Stimulated activated naive CD8-positive, alpha-beta T cell treated with anti-CD3 and anti-CD28 coated beads, Interleukin-15, Interleukin-2, amounts not matched to agents 100 ng/mL and 50 ng/mL, for 24 hours (primary cell): ENCODE measurements around the gene NET1.

Experiments
- H3K27ac Mint-ChIP-seq: one replicate; pipeline ENCODE4 v1.8.0; 2021; ENCODE audit warnings: mild to moderate bottlenecking, mixed read lengths
- H3K27me3 Mint-ChIP-seq: one replicate; pipeline ENCODE4 v1.8.0; 2021; ENCODE audit warnings: mixed read lengths
- H3K36me3 Mint-ChIP-seq: one replicate; pipeline ENCODE4 v1.8.0; 2021; ENCODE audit warnings: low read depth, mixed read lengths
- H3K4me1 Mint-ChIP-seq: one replicate; pipeline ENCODE4 v1.8.0; 2021; ENCODE audit warnings: low read depth, mixed read lengths
- H3K4me3 Mint-ChIP-seq: one replicate; pipeline ENCODE4 v1.8.0; 2021; ENCODE audit warnings: mild to moderate bottlenecking, mixed read lengths
- H3K9me3 Mint-ChIP-seq: one replicate; pipeline ENCODE4 v1.8.0; 2021; ENCODE audit warnings: mixed read lengths

NET1 gene

GRCh38 chr10:5413012-5413938 lies 918 bp downstream of the NET1 start:
- Mint-ChIP-seq H3K36me3 (peaks cover 9% of the 10 kb centered on the region), H3K4me1 (no peaks in the 10 kb centered on the region), H3K27me3 (peaks cover 19% of the 10 kb centered on the region), H3K9me3 (peaks cover 3% of the 10 kb centered on the region), H3K27ac (no peak overlapping the region), H3K4me3 (no peak overlapping the region)

DNA sequence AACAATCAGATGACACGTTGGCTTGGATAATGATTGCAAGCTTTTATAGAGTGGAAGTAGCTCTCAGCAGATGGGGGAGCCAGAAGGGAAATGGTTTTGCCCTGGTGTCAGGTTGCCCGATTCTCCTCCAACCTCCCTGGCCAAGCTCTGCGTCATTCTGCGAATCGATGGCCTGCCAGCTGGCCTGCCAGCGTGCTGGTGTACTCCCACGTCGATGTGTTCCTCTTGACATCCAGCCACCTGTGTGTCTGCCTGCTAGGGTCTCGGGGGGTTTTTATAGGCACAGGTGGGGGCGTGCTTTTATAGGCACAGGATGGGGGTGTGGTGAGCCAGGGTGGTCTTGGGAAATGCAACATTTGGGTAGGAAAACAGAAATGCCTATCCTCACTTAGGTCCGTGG lies 4.6 kb downstream of the NET1 start:
- peaks cover 24% of the 10 kb centered on the region for H3K9me3 Mint-ChIP-seq
- H3K27me3 Mint-ChIP-seq: no peaks in the 10 kb centered on the region
- H3K27ac Mint-ChIP-seq: no peak overlapping the region
- peaks cover 22% of the 10 kb centered on the region for H3K36me3 Mint-ChIP-seq
- no peak overlapping the region for H3K4me3 Mint-ChIP-seq
- peaks cover 5% of the 10 kb centered on the region for H3K4me1 Mint-ChIP-seq

- Mint-ChIP-seq H3K36me3 (peaks cover 22% of the 10 kb centered on the region), H3K4me1 (peaks cover 9% of the 10 kb centered on the region), H3K27me3 (no peaks in the 10 kb centered on the region), H3K27ac (no peak overlapping the region), H3K4me3 (no peak overlapping the region), H3K9me3 (peaks cover 24% of the 10 kb centered on the region)
Measured at GRCh38 chr10:5418584-5418983, 6.2 kb downstream of the NET1 start.

GRCh38 chr10:5419466-5420094 lies 7.2 kb downstream of the NET1 start:
- Mint-ChIP-seq H3K27me3 (no peaks in the 10 kb centered on the region), H3K27ac (no peak overlapping the region), H3K9me3 (peaks cover 24% of the 10 kb centered on the region), H3K4me3 (no peak overlapping the region), H3K36me3 (peaks cover 22% of the 10 kb centered on the region), H3K4me1 (peaks cover 11% of the 10 kb centered on the region)

DNA sequence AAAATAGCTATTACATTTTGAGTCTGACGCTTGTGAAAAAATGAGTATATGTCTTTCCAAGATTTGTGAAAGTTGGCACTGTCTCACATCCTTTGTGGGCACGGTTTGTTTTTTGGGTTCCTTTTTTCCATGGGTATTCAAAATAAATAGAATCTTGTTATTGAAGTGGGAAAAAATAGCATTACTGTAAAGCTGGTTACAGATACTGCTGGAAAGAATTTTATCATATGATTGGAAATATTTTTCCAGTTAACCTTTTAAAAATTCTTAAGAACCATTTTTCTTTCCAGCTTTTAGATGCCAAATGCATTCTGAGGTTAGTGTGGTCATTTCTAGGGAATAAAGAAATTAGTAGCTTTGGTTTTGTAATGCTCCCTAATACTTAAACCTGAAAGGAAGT lies 11.4 kb downstream of the NET1 start:
- Mint-ChIP-seq H3K27me3 (no peaks in the 10 kb centered on the region), H3K36me3 (peaks cover 16% of the 10 kb centered on the region), H3K27ac (no peak overlapping the region), H3K4me3 (no peak overlapping the region), H3K9me3 (peaks cover 15% of the 10 kb centered on the region), H3K4me1 (peaks cover 11% of the 10 kb centered on the region)

- no peak overlapping the region for H3K27ac Mint-ChIP-seq
- no peaks in the 10 kb centered on the region for H3K27me3 Mint-ChIP-seq
- no peak overlapping the region for H3K4me3 Mint-ChIP-seq
- peaks cover 8% of the 10 kb centered on the region for H3K4me1 Mint-ChIP-seq
- peaks cover 12% of the 10 kb centered on the region for H3K36me3 Mint-ChIP-seq
- H3K9me3 Mint-ChIP-seq: peaks cover 5% of the 10 kb centered on the region
Measured at GRCh38 chr10:5424751-5425150, 12.4 kb downstream of the NET1 start.

GRCh38 chr10:5428133-5428532 lies 15.8 kb downstream of the NET1 start:
- Mint-ChIP-seq H3K4me3 (no peak overlapping the region), H3K4me1 (peaks cover 6% of the 10 kb centered on the region), H3K27me3 (no peaks in the 10 kb centered on the region), H3K9me3 (peaks cover 5% of the 10 kb centered on the region), H3K36me3 (peaks cover 28% of the 10 kb centered on the region), H3K27ac (no peak overlapping the region)

- H3K27me3 Mint-ChIP-seq: no peaks in the 10 kb centered on the region
- peaks cover 5% of the 10 kb centered on the region for H3K9me3 Mint-ChIP-seq
- H3K27ac Mint-ChIP-seq: no peak overlapping the region
- H3K4me3 Mint-ChIP-seq: no peak overlapping the region
- H3K4me1 Mint-ChIP-seq: peaks cover 9% of the 10 kb centered on the region
- peaks cover 21% of the 10 kb centered on the region for H3K36me3 Mint-ChIP-seq
Measured at GRCh38 chr10:5433182-5433581, 20.8 kb downstream of the NET1 start.

DNA sequence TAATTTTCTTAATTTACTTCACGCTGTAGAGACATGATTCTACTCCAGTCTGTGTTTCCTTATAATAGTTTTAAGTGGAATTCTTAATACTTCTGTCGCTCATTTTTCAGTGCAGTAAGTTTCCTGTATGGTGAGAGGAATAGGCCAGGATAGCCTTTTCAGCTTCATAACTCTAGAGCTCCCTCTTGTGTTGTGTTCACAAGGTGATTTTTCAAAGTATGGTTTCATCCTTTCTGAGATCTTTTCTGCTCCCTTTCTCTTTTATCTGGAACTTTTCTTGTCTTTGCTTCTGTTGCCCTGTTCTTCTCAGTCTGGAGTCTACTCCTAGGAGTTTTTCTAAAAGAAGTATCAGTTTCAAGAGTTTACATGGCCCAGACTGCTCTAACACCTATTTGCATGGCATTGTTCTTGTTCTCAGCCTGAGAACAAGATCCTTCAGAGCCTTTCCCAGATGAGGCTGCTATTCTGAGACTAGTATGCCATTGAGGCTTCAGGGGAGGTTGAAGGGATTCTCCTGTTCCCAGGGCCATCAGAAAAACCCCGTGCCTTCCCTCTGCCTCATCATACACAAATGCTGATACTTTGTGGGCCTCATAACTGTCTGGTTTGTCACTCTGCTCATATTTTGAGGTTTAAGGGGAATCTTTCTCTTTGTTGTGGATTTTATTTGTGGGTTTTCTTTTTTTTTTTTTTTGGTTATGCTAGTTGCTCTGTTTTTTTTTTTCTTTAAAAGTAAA lies 21.8 kb downstream of the NET1 start:
- Mint-ChIP-seq H3K4me1 (peaks cover 9% of the 10 kb centered on the region), H3K27me3 (no peaks in the 10 kb centered on the region), H3K36me3 (peaks cover 18% of the 10 kb centered on the region), H3K9me3 (peaks cover 5% of the 10 kb centered on the region), H3K27ac (no peak overlapping the region), H3K4me3 (no peak overlapping the region)

GRCh38 chr10:5435328-5435727 lies 23.0 kb downstream of the NET1 start:
- Mint-ChIP-seq H3K27ac (no peak overlapping the region), H3K36me3 (peaks cover 15% of the 10 kb centered on the region), H3K4me1 (peaks cover 9% of the 10 kb centered on the region), H3K4me3 (no peak overlapping the region), H3K27me3 (no peaks in the 10 kb centered on the region), H3K9me3 (peaks cover 5% of the 10 kb centered on the region)

DNA sequence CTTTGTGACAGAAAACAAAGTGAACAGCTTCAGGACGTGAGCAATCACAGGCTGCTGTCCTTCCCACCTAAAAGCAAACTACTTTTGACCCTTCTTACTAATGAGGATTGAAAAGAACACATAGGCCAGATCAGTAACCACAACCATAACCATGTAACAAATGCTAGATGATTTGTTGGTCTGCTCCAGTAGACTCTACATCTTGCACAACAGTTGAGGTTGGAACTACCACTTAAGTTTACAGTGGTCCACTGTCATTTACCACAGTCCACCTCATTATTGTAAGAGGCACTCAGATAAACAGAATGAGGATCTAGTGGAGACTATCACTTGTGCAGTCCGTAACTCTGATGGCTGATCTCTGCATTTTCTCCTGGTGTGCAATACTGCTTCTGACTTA lies 27.8 kb downstream of the NET1 start:
- Mint-ChIP-seq H3K27me3 (peaks cover 4% of the 10 kb centered on the region), H3K9me3 (no peaks in the 10 kb centered on the region), H3K36me3 (peaks cover 5% of the 10 kb centered on the region), H3K4me3 (no peak overlapping the region), H3K4me1 (peaks cover 16% of the 10 kb centered on the region), H3K27ac (no peak overlapping the region)

GRCh38 chr10:5441106-5441505 lies 28.7 kb downstream of the NET1 start:
- Mint-ChIP-seq H3K4me3 (no peak overlapping the region), H3K36me3 (peaks cover 5% of the 10 kb centered on the region), H3K4me1 (peaks cover 21% of the 10 kb centered on the region), H3K9me3 (no peaks in the 10 kb centered on the region), H3K27me3 (peaks cover 4% of the 10 kb centered on the region), H3K27ac (no peak overlapping the region)

DNA sequence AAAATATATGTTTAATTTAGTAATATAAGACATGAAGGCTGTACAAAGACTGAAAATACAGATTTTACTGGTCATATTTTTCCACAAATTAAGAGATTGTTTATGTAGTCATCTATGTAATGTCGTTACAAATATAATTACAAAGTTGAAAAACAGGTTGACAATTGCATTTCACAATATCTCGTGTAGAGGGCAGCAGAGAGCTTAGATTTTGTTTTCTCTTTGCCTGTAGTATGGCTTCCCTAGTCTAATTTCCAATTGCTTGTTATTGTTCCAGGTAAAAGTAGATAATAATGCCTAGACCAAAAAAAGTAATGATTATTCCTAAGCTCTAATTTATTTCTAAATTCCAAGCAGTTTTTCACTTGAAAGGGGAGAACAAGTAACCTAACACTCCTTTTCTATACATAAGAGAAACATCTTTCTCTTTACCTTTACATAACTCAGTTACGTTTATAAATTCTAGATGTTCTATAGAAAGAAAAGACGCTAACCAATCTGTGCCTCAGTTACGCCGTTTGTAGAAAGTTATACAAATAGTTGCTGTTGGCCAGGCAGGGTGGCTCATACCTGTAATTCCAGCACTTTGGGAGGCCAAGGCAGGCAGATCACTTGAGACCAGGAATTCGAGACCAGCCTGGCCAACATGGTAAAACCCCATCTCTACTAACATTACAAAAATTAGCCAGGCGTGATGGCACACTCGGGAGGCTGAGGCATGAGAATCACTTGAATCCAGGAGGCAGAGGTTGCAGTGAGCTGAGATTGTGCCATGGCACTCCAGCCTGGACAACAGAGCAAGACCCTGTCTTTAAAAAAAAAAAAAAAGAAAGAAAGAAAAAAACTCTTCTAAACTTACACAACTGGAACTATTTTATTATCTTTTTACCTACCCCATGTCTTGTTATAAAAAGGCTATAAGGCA lies 30.0 kb downstream of the NET1 start:
- Mint-ChIP-seq H3K9me3 (no peaks in the 10 kb centered on the region), H3K27me3 (peaks cover 4% of the 10 kb centered on the region), H3K4me3 (no peak overlapping the region), H3K36me3 (peaks cover 5% of the 10 kb centered on the region), H3K27ac (no peak overlapping the region), H3K4me1 (peaks cover 33% of the 10 kb centered on the region)

GRCh38 chr10:5442990-5443370 lies 30.6 kb downstream of the NET1 start:
- peaks cover 5% of the 10 kb centered on the region for H3K36me3 Mint-ChIP-seq
- no peak overlapping the region for H3K4me3 Mint-ChIP-seq
- no peak overlapping the region for H3K27ac Mint-ChIP-seq
- H3K9me3 Mint-ChIP-seq: no peaks in the 10 kb centered on the region
- peaks cover 4% of the 10 kb centered on the region for H3K27me3 Mint-ChIP-seq
- peaks cover 40% of the 10 kb centered on the region for H3K4me1 Mint-ChIP-seq
